ENCODE measurements around the gene CTNND1.
"Not testable (repeated sequence)": the region's sequence is repeated elsewhere in the genome, so short reads cannot be mapped to it uniquely, and the experiment has no call there.

Gene CTNND1, protein sequence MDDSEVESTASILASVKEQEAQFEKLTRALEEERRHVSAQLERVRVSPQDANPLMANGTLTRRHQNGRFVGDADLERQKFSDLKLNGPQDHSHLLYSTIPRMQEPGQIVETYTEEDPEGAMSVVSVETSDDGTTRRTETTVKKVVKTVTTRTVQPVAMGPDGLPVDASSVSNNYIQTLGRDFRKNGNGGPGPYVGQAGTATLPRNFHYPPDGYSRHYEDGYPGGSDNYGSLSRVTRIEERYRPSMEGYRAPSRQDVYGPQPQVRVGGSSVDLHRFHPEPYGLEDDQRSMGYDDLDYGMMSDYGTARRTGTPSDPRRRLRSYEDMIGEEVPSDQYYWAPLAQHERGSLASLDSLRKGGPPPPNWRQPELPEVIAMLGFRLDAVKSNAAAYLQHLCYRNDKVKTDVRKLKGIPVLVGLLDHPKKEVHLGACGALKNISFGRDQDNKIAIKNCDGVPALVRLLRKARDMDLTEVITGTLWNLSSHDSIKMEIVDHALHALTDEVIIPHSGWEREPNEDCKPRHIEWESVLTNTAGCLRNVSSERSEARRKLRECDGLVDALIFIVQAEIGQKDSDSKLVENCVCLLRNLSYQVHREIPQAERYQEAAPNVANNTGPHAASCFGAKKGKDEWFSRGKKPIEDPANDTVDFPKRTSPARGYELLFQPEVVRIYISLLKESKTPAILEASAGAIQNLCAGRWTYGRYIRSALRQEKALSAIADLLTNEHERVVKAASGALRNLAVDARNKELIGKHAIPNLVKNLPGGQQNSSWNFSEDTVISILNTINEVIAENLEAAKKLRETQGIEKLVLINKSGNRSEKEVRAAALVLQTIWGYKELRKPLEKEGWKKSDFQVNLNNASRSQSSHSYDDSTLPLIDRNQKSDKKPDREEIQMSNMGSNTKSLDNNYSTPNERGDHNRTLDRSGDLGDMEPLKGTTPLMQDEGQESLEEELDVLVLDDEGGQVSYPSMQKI

DNA sequence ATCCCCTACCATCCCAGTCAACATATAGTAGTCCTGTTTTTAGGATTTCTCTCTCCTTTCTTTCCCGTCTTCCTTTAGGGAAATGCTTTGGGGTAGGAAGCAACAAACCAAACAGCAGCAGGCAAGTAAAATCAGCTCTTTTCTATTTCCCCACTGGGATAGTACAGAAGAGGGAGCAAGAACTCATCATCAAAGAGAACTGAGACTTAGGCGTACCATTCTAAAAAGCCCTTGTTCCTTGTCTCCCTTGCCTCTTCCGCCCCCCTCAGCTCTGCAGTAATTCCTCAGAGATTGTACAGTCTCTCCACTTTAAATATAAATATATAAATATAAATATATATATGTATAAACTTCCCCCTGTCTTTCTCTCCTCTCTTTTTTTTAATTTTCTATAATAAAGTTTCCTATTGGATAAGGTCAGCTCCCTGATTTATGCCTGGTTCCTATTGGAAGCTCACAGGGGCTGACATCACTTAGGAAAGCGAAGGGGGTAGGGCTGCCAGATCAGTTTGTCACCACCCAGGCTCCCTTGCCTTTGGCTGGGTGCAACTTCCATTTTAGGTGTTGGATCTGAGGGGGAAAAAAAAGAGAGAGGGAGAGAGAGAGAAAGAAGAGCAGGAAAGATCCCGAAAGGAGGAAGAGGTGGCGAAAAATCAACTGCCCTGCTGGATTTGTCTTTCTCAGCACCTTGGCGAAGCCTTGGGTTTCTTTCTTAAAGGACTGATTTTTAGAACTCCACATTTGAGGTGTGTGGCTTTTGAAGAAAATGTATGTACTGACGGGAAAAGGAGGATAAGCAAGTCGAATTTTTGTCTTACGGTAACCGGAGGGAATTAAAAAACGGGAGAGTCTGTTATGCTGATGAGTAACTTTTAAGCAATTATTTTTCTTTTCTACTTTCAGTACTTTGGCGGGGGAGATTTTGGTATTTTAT is at the start of gene CTNND1:
Gene CTNND1, plus strand, starts transcription at position 502 of the 934 bp plus-strand sequence. CDS start 29,677 bp downstream, outside the sequence.
- DNase-seq (ENCODE audit: low spot score) = peak; percentile 5

DNA sequence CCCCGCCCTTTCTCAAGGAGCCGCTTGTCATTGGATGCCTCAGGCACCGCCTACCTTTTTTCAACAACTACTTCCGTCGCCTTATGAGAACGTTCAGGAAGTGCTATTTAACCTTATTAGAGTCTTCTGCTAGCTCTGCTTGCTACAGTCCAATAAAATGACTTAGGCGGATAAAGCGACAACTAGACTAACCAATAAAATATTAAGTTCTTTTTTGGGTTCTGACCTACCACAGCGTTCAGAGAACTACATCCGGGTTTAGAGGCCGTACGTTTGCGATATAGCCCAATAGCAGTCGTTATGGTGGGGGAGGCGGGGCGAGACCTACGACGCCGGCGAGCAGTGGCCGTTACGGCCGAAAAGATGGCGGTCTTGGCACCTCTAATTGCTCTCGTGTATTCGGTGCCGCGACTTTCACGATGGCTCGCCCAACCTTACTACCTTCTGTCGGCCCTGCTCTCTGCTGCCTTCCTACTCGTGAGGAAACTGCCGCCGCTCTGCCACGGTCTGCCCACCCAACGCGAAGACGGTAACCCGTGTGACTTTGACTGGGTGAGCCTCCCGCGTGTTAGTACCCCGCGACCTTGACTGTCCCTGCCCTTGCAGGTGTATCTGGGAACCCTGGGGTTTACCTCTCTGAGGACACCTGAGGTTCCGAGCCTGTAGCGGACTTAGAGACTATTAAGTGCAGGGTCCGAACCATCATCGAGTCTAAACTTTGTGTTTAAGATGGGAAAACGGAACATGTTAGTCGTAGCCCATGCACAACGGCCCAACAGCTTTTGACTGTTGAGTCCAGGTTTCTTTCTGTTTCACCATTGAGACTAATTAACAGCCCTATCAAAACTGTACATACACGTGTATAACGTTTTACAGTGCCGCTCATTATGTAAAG is 49.1 kb upstream of the CTNND1 start, which contains the start of gene TMX2:
Gene TMX2, plus strand, starts transcription at position 338 of the 895 bp plus-strand sequence. Its CDS starts 26 bp downstream, at position 364.
- peak; percentile 96 for DNase-seq (ENCODE audit: low spot score)

DNA sequence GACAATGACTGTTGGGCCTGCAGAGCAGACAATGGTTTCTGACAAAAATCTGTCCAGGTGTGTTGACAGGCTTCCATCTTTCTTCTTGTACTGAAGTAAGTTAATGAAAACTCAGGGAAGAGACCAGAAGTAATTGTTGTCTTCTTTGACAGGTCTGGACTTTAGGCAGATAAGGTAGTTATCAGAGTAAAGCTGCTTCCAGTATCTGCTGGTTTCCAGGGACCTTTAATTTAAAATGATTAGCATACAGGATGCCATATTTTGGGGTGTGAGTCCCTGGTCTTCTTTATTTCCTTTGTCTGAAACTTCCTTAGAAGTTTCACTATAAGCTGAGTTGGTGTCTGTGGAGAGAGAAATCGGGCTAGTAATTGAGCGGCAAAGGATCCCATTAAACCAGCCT is 47.8 kb upstream of the CTNND1 start:
- DNase-seq (ENCODE audit: low spot score) = no peak

DNA sequence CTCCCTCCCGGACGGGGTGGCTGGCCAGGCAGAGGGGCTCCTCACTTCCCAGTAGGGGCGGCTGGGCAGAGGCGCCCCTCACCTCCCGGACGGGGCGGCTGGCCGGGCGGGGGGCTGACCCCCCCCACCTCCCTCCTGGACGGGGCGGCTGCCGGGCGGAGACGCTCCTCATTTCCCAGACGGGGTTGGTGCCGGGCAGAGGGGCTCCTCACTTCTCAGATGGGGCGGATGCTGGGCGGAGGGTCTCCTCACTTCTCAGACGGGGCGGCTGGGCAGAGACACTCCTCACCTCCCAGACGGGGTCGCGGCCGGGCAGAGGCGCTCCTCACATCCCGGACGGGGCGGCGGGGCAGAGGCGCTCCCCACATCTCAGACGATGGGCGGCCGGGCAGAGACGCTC is 44.9 kb upstream of the CTNND1 start:
- DNase-seq (ENCODE audit: low spot score) = not testable (repeated sequence)

DNA sequence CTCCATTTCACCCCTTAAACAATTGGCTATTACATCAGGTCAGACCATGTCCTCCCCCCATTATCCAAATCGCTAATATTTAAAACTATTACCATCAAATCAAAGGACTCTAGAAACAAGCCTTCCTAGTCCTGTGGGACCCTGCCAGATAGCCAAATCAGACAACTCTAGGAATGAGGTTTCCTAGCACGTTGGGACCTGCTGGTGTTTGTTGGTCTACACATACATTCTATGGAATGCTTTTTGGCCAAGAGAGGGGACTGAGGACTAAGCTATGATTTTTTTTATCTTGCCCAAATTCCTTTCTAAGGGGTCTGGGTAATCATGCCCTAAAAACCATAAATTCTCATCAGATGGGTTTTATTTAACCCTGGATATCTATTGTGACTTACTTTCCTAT is 34.4 kb upstream of the CTNND1 start:
- no peak for DNase-seq (ENCODE audit: low spot score)

DNA sequence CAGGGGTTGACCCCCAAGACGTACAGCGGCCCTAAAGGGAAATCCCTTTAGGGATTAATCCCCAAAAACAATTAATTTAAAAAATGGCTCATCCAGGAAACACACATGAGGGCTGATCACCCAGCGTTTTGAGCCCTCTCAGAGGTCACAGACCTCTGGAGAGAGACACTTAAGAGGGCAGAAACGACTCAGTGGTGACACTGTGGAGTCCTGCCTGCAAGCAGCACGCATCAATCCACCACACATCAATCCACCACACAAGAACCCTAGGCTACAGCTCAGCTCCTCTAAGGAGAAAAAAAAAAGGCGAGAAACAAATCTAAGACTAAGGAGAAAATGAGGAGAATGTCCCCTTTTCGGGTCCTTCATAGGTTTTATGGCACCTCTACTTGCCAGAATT is 32.8 kb upstream of the CTNND1 start:
- no peak for DNase-seq (ENCODE audit: low spot score)

DNA sequence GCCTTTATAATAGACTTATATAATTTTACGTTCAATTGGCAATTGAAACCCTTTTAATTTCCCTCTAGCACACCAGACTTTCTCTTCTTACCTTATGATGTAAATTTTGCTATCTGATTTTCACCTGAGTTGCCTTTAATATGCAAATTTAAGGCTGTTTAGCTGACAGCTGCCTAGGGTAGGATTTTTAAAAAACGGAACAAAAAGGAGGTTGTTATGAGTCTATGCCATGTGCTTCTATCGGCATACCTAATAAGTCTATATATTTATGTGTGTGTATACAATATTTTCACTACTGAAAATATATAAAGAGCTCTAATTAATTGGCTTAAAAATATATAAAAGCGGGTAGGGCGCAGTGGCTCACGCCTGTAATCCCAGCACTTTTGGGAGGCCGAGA is 32.1 kb upstream of the CTNND1 start:
- no peak for DNase-seq (ENCODE audit: low spot score)

DNA sequence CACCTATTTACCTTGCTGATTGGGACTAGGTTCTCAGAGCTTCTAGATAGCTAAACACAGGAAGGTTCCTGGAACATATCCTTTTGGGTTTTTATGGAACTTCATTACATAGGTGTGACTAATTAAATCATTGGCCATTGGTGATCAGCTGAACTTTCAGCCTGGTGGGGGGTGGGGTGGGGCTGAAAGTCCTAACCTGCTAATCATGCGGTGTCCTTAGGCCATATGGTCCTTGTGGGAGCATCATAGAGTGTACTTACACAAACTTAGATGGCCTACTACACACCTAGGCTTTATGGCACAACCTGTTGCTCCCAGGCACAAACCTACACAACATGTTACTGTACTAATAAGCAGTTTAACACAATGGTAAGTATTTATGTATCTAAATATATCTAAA is 28.9 kb upstream of the CTNND1 start:
- no peak for DNase-seq (ENCODE audit: low spot score)

DNA sequence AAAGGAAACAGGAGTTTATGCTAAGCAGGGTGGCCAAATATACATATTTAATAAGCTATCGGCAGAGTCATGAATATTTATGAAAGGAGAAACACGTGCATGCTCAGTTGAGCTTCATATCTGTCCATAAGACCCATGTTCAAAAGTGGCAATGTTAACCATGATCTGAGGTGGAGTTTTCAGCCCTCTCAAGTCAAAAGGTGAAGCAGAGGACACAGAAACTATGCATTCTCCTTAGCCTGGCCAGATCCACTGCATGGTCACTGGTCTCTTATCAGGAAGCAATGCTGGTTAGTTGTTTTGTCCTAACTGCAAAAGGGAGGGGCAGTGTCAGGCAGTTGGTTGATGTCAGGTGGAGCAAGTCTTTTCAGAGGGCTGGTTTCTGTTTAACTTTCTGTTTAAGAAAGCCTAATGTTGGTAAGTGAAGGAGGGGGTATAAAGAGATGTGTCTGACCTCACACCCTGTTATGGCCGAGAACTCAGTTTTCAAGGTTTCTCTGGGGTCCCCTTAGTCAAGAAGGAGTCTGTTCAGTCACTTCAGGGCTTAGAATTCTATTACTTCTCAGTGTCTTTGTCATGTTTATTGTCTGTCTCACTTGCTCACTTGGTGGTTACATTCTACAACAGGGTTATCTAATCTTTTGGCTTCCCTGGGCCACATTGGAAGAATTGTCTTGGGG is 25.8 kb upstream of the CTNND1 start:
- no peak for DNase-seq (ENCODE audit: low spot score)

DNA sequence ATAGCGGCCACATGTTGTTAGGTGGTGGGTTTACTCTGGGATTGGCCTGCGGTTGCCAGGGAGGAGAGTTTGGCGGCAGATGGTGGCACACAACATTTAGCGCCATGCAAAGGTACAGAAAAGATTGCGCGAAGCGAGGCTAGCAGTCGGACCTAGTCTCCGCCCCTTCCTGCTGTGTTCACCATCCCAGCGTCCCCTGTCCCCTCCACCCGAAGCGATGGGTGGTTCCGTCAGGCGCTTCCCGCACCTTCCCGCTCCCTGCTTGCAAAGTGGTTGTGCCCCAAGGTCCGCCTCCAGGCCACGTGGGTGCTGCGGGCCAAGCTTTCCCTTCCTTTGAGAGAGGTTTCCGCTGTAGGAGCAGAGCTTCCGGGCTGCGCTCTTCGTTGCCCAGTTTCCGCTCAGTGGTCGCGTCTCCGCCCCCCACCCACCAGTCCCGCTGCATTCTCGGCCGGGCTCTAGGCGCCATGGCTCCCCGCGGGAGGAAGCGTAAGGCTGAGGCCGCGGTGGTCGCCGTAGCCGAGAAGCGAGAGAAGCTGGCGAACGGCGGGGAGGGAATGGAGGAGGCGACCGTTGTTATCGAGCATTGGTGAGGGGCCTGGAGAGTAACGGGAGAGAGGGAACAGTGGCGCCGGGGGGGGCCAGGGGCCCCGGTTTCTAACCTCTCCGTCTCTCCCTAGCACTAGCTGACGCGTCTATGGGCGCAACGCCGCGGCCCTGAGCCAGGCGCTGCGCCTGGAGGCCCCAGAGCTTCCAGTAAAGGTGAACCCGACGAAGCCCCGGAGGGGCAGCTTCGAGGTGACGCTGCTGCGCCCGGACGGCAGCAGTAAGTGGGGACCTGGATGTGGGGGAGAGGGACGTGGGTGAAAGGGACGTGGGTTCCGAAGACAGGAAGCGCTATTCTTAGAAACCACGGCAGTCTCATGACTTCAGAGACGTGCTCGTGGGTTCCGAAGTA is 20.2 kb upstream of the CTNND1 start, which contains the start of gene SELENOH:
Gene SELENOH, plus strand, starts transcription at position 360 of the 955 bp plus-strand sequence. Its CDS starts 105 bp downstream, at position 465.
- DNase-seq (ENCODE audit: low spot score) = peak; percentile 92

DNA sequence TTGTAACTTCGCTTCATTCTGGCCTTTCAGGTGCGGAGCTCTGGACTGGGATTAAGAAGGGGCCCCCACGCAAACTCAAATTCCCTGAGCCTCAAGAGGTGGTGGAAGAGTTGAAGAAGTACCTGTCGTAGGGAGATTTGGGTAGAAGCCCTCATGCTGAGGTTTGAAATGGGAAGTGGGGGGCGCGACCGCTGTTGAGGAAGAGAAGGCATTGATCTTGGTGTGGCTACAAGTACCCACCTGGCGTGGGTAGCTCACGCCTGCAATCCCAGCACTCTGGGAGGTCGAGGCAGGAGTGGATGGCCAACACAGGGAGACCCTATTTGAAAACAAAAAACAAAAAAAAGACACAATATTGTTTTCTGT is 19.5 kb upstream of the CTNND1 start:
- no peak for DNase-seq (ENCODE audit: low spot score)

DNA sequence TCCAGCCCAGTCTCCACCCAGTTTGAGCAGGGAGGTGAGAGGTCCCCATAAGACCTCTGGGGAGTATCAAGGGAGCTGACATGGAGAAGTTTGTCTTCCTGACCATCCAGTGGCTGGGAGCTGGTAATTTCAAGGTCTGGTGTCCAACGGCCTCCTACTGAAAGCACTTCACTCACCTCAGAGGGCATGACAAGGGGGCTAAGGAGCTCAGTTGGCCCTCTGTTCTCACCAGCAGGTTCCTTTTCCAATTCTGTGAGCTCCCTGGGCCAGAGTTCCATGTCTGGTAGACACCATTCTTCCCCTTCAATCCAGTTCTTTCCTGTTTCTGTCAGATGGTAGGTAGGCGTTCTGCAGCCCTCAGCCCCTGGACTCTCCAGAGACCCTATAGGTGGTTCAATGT is 17.2 kb upstream of the CTNND1 start:
- DNase-seq (ENCODE audit: low spot score) = no peak

DNA sequence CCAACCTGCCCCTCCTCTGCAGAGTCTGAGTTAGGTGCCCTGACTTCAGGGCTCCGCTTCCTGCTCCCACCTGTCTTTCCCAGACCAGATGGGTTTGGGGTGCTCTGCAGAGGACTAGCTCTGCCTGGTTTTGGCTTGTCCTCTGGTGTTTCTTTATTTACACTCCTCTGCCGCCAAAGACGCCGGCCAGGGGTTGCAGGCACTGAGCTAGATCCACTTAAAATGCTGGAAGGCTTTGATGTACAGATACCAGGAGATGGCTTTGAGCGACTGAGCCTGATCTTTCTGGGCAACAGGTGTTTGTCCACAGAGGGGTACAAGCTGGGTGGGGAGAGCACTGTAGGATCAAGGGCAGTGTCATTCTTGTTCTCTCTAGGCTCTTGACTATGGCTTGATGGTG is 16.4 kb upstream of the CTNND1 start:
- DNase-seq (ENCODE audit: low spot score) = no peak

DNA sequence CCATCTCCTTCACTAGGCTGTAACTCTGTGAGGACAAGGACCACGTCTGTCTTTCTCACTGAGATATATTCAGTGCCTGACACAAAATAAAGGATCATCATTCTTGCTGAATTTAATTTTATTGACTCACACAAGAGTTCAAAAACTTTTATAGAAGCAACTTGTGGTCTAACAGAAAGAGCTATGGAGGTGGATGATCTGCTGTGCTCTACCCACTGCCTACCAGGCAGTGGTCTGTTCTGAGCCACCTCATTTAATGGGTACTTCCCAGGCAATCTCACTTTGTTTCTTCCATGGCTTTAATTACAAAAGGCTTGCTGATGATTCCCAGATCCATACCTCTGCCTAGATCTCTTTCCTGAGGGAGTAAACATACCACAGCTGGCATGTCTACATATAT is 14.7 kb upstream of the CTNND1 start:
- DNase-seq (ENCODE audit: low spot score) = no peak

DNA sequence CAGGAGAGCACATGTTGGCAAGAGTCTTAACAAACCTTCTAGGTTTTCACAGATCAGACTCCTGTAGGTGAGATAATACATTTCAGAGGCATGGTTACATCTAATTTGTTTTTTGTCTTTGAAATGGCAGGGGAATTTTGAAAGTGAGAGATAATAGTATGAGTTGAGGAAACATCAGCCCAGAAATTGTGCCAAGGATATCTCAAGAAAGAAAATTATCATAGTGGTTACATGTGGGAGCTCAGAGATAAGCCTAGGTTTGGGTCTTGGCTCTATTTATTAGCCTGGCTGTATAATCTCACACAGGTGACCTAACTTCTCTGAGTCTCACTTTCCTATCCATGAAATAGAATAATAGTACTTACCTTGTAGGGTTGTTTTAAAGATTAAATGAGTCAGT is 10.4 kb upstream of the CTNND1 start:
- no peak for DNase-seq (ENCODE audit: low spot score)

DNA sequence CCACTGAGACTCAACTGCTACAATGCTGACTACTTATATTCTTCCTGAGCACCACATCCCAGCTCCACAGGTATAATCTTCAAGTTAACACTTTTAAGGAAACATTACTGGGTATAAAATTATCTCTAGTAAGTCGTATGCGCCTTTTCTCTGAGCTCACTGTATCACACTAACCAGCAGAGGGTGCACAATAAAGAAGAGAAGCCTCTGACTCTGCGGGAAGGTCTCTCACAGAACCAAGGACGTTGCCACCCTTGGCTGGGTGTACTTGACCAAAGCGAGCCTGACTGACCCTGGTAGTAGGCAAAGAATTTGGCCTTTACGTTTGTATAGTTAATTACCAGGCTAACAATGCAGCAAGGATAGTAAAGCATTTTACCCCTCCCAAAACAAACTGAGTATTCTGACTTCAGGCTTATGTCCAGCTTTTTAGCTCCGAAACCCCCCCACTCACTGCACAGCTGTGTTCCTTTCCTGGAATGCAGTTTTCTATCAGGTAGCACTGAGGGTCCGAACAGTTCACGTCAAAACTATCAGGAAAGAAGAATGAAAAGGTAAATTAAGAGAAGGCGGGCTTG is 9.8 kb upstream of the CTNND1 start, which contains the start of gene BTBD18:
Gene BTBD18, minus strand, starts transcription at position 144 of the 578 bp plus-strand sequence. CDS start 631 bp downstream, outside the sequence.
- no peak for DNase-seq (ENCODE audit: low spot score)

DNA sequence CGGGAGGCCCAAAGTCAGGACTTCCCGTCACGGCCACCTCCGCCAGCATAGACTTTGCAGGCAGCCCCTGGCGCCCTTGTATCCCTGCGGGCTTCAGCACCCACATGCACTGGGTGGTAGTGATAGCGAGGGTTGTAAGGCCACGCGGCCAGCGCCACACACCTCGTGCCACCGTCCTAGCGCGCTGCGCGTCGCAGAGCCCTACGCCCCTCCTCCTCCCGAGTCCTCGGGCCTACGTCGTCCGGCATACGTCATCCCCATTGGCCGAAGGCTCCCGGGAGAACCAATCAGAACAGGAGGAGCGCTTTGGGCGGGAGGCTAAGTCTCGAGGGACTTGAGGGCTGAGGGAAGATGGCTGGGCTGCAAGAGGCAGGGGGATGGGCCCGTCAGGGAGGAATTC is 8.6 kb upstream of the CTNND1 start:
- DNase-seq (ENCODE audit: low spot score) = no peak

DNA sequence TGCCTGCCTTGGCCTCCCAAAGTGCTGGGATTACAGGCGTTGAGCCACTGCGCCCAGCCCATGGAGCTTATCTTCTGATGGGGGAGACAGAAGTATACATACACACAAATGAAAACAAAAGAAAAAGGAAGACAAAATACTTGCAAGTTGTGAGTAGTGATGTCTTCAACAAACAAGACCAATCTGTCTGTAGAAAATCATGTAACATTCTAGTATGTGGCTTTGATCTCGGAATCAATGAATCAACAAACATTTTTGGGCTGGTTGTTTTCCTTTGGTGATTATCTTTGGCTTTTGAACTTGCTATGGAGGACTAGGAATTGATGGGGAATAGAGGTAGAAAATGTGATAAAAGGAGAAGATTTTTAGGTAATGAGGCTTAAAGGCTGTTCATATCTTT is 3.4 kb upstream of the CTNND1 start:
- DNase-seq (ENCODE audit: low spot score) = no peak
